ENCODE measurements around the gene APOL2.

APOL2 gene

DNA sequence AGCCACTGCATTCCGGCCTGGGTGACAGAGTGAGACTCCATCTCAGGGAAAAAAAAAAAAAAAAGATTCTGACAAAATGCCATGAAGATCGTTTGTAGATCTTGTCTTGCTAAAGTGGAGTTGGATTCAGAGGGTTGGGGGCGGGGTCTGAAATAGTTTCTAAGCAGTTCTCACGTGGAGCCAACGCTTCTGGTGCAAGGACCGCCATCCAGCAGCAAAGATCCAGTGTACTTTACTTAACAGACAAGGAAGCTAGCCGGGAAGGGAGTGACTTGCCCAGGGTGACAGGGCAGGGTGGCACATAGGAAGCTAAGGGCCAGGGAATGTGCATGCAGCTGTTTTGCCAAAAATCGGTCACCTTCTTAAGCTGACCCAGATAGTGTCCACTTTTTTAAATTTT is 41.1 kb upstream of the APOL2 start:
- Histone ChIP-seq H3K79me2 (ENCODE audit: low read length) (peaks cover 7% of the 10 kb centered on the region; the same call in 1 of the 2 replicates), H3K27ac (ENCODE audit: low read length) (no peak overlapping the region), H3F3A (ENCODE audit: insufficient read depth, low read length) (peaks cover 51% of the 10 kb centered on the region), H3K9me2 (replicated peaks; ENCODE audit: insufficient read depth, low read length) (no peaks in the 10 kb centered on the region), H3K4me2 (ENCODE audit: low read depth, low read length) (no peak overlapping the region), H2AFZ (ENCODE audit: low read length) (no peak overlapping the region), H3K9me3 (replicated peaks; ENCODE audit: insufficient read depth, low read length) (no peaks in the 10 kb centered on the region), H3K4me3 (ENCODE audit: low read length) (no peak overlapping the region), H3K4me1 (ENCODE audit: low read length) (0 out of 2 replicates have a peak, but pooled peaks cover 3% of the 10 kb centered on the region), H3K27me3 (replicated peaks; ENCODE audit: insufficient read depth, low read length) (no peaks in the 10 kb centered on the region), H4K20me1 (ENCODE audit: insufficient read depth, low read length) (0 out of 2 replicates have a peak, but pooled peaks cover 4% of the 10 kb centered on the region), H3K36me3 (replicated peaks; ENCODE audit: insufficient read depth, low read length) (peaks cover 17% of the 10 kb centered on the region), H3K9ac (ENCODE audit: low read length) (no peak overlapping the region)
- TF ChIP-seq, protein P1, sequence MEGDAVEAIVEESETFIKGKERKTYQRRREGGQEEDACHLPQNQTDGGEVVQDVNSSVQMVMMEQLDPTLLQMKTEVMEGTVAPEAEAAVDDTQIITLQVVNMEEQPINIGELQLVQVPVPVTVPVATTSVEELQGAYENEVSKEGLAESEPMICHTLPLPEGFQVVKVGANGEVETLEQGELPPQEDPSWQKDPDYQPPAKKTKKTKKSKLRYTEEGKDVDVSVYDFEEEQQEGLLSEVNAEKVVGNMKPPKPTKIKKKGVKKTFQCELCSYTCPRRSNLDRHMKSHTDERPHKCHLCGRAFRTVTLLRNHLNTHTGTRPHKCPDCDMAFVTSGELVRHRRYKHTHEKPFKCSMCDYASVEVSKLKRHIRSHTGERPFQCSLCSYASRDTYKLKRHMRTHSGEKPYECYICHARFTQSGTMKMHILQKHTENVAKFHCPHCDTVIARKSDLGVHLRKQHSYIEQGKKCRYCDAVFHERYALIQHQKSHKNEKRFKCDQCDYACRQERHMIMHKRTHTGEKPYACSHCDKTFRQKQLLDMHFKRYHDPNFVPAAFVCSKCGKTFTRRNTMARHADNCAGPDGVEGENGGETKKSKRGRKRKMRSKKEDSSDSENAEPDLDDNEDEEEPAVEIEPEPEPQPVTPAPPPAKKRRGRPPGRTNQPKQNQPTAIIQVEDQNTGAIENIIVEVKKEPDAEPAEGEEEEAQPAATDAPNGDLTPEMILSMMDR (IDR thresholded peaks at IDR 0.05; ENCODE audit: low read length): no peak
- TF ChIP-seq EZH2phosphoT487 (IDR thresholded peaks at IDR 0.05; ENCODE audit: low read length): no peak
- no peak for TF ChIP-seq EZH2 (optimal IDR thresholded peaks at IDR 0.05; ENCODE audit: low read depth, low read length)
- no peak for DNase-seq

- no peaks in the 10 kb centered on the region for H3K9me2 ChIP-seq (replicated peaks; ENCODE audit: insufficient read depth, low read length)
- no peak overlapping the region for H3K4me3 ChIP-seq (ENCODE audit: low read length)
- peaks cover under 1% of the 10 kb centered on the region; the same call in 1 of the 2 replicates for H3K79me2 ChIP-seq (ENCODE audit: low read length)
- DNase-seq: no peak
- H3K9me3 ChIP-seq (replicated peaks; ENCODE audit: insufficient read depth, low read length): no peaks in the 10 kb centered on the region
- H3K27me3 ChIP-seq (replicated peaks; ENCODE audit: insufficient read depth, low read length): no peaks in the 10 kb centered on the region
- 0 out of 2 replicates have a peak, but pooled peaks cover 4% of the 10 kb centered on the region for H4K20me1 ChIP-seq (ENCODE audit: insufficient read depth, low read length)
- TF ChIP-seq, protein P1 (IDR thresholded peaks at IDR 0.05; ENCODE audit: low read length): no peak
- TF ChIP-seq EZH2phosphoT487 (IDR thresholded peaks at IDR 0.05; ENCODE audit: low read length) (no peak), EZH2 (optimal IDR thresholded peaks at IDR 0.05; ENCODE audit: low read depth, low read length) (no peak)
- peaks cover 6% of the 10 kb centered on the region for H3K36me3 ChIP-seq (replicated peaks; ENCODE audit: insufficient read depth, low read length)
- peaks cover 41% of the 10 kb centered on the region for H3F3A ChIP-seq (ENCODE audit: insufficient read depth, low read length)
- H3K27ac ChIP-seq (ENCODE audit: low read length): no peak overlapping the region
- H3K4me1 ChIP-seq (ENCODE audit: low read length): 0 out of 2 replicates have a peak, but pooled peaks cover 3% of the 10 kb centered on the region
- no peak overlapping the region for H3K4me2 ChIP-seq (ENCODE audit: low read depth, low read length)
- H2AFZ ChIP-seq (ENCODE audit: low read length): no peak overlapping the region
- no peak overlapping the region for H3K9ac ChIP-seq (ENCODE audit: low read length)
These were observed 39.9 kb upstream of the APOL2 start for GRCh38 chr22:36279219-36279666.

DNA sequence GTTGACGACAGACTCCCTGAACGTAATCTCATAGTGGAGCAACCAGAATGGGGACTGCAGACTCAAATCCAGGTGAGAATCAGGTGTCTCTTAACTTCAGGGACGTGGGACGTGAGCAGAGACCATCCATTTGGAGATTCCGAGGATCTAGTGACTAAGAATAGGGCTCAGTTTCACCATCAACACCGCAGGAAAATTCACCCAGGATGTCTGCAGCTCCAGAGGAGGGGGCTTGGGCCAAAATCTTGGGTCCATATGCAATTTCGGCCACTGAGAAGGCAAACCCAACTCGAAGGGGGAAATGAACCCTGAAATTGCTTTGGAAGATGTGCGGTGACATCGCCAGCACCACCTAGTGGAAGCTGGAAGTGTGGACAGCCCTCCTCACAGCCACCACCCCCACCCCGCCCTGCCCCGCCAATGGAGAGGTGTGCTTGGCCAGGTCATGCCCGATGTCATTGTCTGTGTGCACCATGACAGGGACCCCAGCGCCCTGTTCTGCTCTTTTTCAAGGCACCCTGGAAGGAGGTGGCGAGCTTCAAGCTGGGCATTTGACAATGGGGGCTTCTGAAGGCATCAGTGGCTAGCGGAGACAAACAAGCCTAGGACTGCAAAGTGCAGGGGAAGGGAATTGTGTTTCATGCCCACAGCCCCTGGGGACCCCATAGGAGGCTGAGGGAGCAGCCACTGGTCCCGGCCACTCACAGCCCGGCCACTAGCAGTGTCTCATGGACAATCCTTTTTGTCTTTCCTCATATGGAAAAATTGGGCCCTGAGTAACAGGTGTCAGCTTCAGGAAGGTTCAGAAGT is 38.4 kb upstream of the APOL2 start:
- Histone ChIP-seq H3K4me1 (ENCODE audit: low read length) (0 out of 2 replicates have a peak, but pooled peaks cover 3% of the 10 kb centered on the region), H3K9me2 (replicated peaks; ENCODE audit: insufficient read depth, low read length) (no peaks in the 10 kb centered on the region), H3K27ac (ENCODE audit: low read length) (no peak overlapping the region), H3K9me3 (replicated peaks; ENCODE audit: insufficient read depth, low read length) (no peaks in the 10 kb centered on the region), H3F3A (ENCODE audit: insufficient read depth, low read length) (peaks cover 32% of the 10 kb centered on the region), H4K20me1 (ENCODE audit: insufficient read depth, low read length) (0 out of 2 replicates have a peak, but pooled peaks cover 4% of the 10 kb centered on the region), H3K27me3 (replicated peaks; ENCODE audit: insufficient read depth, low read length) (no peaks in the 10 kb centered on the region), H3K79me2 (ENCODE audit: low read length) (no peaks in the 10 kb centered on the region), H3K4me2 (ENCODE audit: low read depth, low read length) (no peak overlapping the region), H3K4me3 (ENCODE audit: low read length) (no peak overlapping the region), H3K36me3 (replicated peaks; ENCODE audit: insufficient read depth, low read length) (peaks cover 3% of the 10 kb centered on the region), H2AFZ (ENCODE audit: low read length) (no peak overlapping the region), H3K9ac (ENCODE audit: low read length) (no peak overlapping the region)
- TF ChIP-seq, protein P1 (IDR thresholded peaks at IDR 0.05; ENCODE audit: low read length): peak; percentile 67
- TF ChIP-seq EZH2 (optimal IDR thresholded peaks at IDR 0.05; ENCODE audit: low read depth, low read length) (no peak), EZH2phosphoT487 (IDR thresholded peaks at IDR 0.05; ENCODE audit: low read length) (no peak)
- DNase-seq: peak; percentile 72
